Subcutaneous abdominal adipose tissue (tissue), 5 donors: Measurements from ENCODE around the gene DHCR7.

Source experiments
- H3K27ac ChIP-seq: one replicate; pipeline ENCODE4 v1.7.0; 2013; ENCODE audit warnings: low read depth, mild to moderate bottlenecking, inconsistent platforms, low read length, moderate library complexity
- H3K27me3 ChIP-seq, 5 donors: one replicate each; pipeline ENCODE4 v1.7.0; 2013; ENCODE audit warnings: low read length in 5 of 5, inconsistent platforms in 1 of 5; ENCODE audit not compliant: control insufficient read depth in 5 of 5, insufficient read depth in 4 of 5
- H3K36me3 ChIP-seq, 5 donors: one replicate each; pipeline ENCODE4 v1.7.0; 2013; ENCODE audit warnings: low read length in 5 of 5; ENCODE audit not compliant: control insufficient read depth in 5 of 5, insufficient read depth in 5 of 5
- H3K4me1 ChIP-seq, 5 donors: one replicate each; pipeline ENCODE4 v1.7.0; 2013; ENCODE audit warnings: low read length in 5 of 5, mild to moderate bottlenecking in 3 of 5, moderate library complexity in 1 of 5; ENCODE audit not compliant: control insufficient read depth in 5 of 5, insufficient read depth in 5 of 5
- H3K4me3 ChIP-seq, 5 donors: one replicate each; pipeline ENCODE4 v1.7.0; 2013; ENCODE audit warnings: low read length in 5 of 5, low read depth in 1 of 5
- H3K9ac ChIP-seq, 5 donors: one replicate each; pipeline ENCODE4 v1.7.0; 2013; ENCODE audit warnings: low read length in 5 of 5, mild to moderate bottlenecking in 4 of 5, moderate library complexity in 3 of 5
- H3K9me3 ChIP-seq, 5 donors: one replicate each; pipeline ENCODE4 v1.7.0; 2013; ENCODE audit warnings: low read length in 5 of 5; ENCODE audit not compliant: control insufficient read depth in 5 of 5
- donor health status: healthy.
- donor health status: healthy.
- donor health status: healthy.
- donor health status: healthy.
- donor health status: healthy.

Gene DHCR7

DNA sequence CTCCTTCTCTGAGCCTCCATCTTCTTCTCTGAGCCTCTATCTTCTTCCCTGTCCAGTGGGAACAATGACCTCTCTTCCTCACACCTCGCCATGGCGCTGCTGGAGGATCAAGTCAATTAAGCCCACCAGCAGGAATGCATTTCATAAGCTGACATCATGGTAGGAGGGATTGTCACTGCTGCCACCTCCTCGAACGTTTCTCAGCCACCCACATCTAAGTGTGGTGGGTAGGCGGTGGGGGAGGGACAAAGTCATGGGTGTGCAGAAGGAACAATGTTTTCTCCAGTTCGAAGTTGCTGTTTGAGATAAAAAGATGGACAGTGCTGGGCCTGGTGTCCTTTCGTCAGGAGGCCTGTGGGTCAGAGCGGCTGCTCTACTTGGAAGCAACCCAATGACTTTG lies 44.0 kb downstream of the DHCR7 start:
- H3K4me1 ChIP-seq, result no peaks in the 10 kb centered on the region
- H3K27ac ChIP-seq, result no peak overlapping the region
- no peak overlapping the region for H3K9ac ChIP-seq
- no peak overlapping the region for H3K4me3 ChIP-seq
- no peaks in the 10 kb centered on the region for H3K36me3 ChIP-seq
- peaks cover 0 to 9% (median 0%) of the 10 kb centered on the region in 5 donors for H3K27me3 ChIP-seq
- H3K9me3 ChIP-seq, result peaks cover 0 to 4% (median 0%) of the 10 kb centered on the region in 5 donors

DNA sequence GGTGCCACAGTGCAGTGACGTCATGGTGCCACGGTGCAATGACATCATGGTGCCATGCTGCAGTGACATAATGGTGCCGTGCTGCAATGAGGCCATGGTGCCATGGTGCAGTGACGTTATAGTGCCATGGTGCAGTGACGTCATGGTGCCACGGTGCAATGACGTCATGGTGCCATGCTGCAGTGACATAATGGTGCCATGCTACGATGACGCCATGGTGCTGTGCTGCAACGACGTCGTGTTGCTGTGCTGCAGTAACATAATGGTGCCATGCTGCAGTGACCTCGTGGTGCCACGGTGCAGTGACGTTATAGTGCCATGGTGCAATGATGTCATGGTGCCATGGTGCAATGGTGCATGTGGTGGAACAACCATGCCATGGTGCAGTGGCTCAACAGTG lies 45.3 kb downstream of the DHCR7 start:
- Histone ChIP-seq H3K4me1 (no peaks in the 10 kb centered on the region), H3K4me3 (no peak overlapping the region), H3K27ac (no peak overlapping the region), H3K9me3 (peaks cover 0 to 4% (median 0%) of the 10 kb centered on the region in 5 donors), H3K36me3 (no peaks in the 10 kb centered on the region), H3K9ac (no peak overlapping the region), H3K27me3 (peaks cover 0 to 9% (median 0%) of the 10 kb centered on the region in 5 donors)

DNA sequence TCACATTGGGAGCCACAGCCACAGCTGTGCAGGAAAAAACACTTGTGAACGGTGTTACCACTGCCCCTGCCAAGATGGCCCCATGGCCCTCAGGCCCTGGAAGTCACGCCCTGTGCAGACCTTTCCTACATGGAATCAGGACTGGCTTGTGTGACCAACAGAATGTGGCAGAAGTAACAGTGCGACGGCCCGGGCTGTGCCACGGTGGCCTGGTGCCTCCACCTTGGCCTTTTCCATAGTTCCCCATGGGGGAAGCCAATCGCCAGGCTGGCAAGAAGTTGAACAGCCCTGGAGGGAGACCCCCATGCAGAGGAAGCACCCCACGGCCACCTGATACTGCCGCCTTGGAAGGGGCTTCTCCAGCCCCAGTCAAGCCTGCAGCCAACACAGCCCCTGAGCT lies 48.0 kb downstream of the DHCR7 start:
- Histone ChIP-seq H3K4me1 (no peaks in the 10 kb centered on the region), H3K9me3 (peaks cover 0 to 4% (median 0%) of the 10 kb centered on the region in 5 donors), H3K36me3 (no peaks in the 10 kb centered on the region), H3K27ac (no peak overlapping the region), H3K4me3 (no peak overlapping the region), H3K27me3 (peaks cover 0 to 11% (median 9%) of the 10 kb centered on the region in 5 donors), H3K9ac (no peak overlapping the region)

DNA sequence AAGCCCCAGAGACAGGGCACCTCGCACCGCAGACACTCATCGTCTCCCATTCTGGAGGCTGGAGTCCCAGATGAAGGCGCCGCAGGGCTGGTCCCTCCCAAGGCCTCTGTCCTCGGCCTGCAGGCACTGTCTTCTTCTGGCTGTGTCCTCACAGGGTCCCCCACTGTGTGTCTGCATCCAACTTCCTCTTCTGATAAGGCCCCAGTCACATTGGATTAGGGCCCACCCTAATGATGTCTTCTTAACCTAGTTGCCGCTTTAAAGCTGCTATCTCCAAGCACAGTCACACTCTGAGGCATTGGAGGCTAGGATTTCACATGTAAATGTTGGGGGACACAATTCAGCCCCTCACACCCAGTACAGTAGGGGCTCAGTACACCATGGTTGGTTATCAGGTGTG lies 48.9 kb downstream of the DHCR7 start:
- H3K36me3 ChIP-seq, result no peaks in the 10 kb centered on the region
- H3K4me1 ChIP-seq, result no peaks in the 10 kb centered on the region
- H3K9ac ChIP-seq, result no peak overlapping the region
- no peak overlapping the region for H3K27ac ChIP-seq
- H3K9me3 ChIP-seq, result peaks cover 0 to 4% (median 0%) of the 10 kb centered on the region in 5 donors
- H3K27me3 ChIP-seq, result peaks cover 0 to 13% (median 9%) of the 10 kb centered on the region in 5 donors
- no peak overlapping the region for H3K4me3 ChIP-seq

DNA sequence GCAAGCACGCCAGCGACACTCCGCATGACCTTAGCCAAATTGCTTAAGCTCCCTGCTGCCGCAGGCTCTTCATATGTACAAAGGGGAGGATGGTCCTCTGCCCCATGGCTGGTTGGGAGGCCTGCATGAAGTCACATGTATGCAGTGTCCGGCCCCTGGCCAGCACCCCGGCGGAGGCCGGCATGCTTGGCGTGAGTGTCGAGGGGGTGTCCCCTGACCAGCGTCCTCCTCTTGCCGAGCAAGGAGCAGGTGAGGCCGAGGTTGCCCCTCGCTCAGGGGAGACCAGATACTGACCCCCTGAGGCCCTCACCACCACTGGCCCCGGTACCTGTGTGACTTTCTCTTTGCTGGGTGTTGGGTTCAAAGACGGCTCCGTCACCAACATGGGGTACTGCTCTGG lies 50.2 kb downstream of the DHCR7 start:
- H3K9me3 ChIP-seq, result peaks cover 0 to 3% (median 0%) of the 10 kb centered on the region in 5 donors
- no peak overlapping the region for H3K27ac ChIP-seq
- no peaks in the 10 kb centered on the region for H3K36me3 ChIP-seq
- no peak overlapping the region for H3K4me3 ChIP-seq
- H3K9ac ChIP-seq, result no peak overlapping the region
- peaks cover 0 to 16% (median 11%) of the 10 kb centered on the region in 5 donors for H3K27me3 ChIP-seq
- no peaks in the 10 kb centered on the region for H3K4me1 ChIP-seq

DNA sequence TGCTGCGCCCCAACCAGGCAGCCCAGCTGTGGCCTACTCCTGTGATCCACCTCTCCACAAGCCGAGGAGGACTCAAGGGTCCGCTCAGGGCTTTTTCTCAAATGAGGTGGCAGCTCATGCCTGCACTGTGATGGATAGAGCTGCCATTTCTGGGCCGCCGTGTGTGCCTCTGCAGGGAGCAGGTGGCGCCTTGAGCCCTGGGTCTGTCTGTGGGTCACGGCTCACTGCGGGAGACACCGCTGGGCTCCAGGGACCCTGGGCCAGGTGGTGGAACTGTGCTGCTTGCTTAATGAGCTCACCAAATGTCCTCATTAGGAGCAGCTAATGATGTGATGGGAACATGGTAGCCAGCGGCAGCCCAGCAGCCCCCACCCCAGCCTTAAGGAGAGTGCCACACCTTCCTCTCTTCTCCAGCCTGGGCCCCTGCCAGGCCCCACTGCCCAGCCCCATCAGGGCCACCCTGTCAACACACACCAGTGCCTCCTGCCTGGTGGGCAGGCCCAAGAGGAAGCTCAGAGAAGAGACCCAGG lies 50.8 kb downstream of the DHCR7 start:
- H3K9me3 ChIP-seq, result no peaks in the 10 kb centered on the region

DNA sequence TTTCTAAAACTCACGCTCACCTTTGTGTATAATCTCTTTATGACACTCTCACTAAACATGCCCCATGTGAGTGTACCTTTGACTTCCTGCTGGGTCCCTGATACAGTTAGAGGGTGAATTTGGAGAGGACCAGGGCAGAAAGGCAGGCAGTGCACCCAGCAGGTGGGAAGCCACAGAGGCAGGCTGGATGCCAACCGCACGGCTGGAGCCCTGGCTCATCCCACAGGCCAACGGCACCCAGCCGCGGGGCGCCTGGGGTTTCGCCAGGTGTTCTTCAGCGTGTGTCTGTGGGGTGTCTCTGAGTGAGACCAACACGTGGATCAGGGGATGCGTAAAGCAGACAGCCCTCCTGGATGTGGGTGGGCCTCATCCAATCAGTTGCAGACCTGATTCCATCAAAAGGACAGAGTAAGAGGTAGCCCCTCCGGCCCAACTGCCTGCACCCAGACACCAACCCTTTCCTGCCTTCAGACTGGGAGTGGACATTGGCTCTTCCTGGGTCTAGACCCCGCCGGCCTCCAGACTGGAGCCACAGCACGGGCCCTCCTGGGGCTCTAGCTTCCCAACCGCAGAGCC lies 51.6 kb downstream of the DHCR7 start:
- Histone ChIP-seq H3K36me3 (no peaks in the 10 kb centered on the region), H3K4me1 (no peaks in the 10 kb centered on the region), H3K9me3 (no peaks in the 10 kb centered on the region), H3K9ac (no peak overlapping the region), H3K4me3 (no peak overlapping the region), H3K27me3 (peaks cover 0 to 23% (median 19%) of the 10 kb centered on the region in 5 donors), H3K27ac (no peak overlapping the region)

More for the DNA sequence above, 50.8 kb downstream of the DHCR7 start:
- no peaks in the 10 kb centered on the region for H3K4me1 ChIP-seq
- H3K36me3 ChIP-seq, result no peaks in the 10 kb centered on the region
- H3K27me3 ChIP-seq, result peaks cover 0 to 18% (median 15%) of the 10 kb centered on the region in 5 donors
- no peak overlapping the region for H3K27ac ChIP-seq
- no peak overlapping the region for H3K9ac ChIP-seq
- H3K4me3 ChIP-seq, result no peak overlapping the region

DNA sequence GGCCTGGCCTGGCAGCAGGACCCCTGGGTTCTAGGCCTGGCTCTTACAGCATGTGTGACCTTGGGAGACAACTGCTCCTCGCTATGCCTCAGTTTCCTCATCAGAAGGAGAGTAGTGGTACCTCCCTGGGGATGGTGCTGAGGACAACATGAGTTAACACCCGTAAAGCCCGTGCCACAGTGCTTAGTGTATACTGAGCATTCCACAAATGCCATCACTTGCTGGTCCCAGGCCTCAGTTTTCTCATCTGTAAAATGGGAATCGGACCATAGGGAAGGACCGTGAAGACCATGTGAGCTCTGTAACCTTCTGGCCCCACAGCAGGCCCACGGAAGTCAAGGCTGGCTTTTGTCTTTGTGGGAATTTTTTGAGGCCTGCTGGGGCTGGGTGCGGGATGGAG lies 52.4 kb downstream of the DHCR7 start:
- H3K4me3 ChIP-seq, result no peak overlapping the region
- H3K9me3 ChIP-seq, result no peaks in the 10 kb centered on the region
- no peak overlapping the region for H3K9ac ChIP-seq
- H3K4me1 ChIP-seq, result no peaks in the 10 kb centered on the region
- H3K27ac ChIP-seq, result no peak overlapping the region
- peaks cover 0 to 23% (median 19%) of the 10 kb centered on the region in 5 donors for H3K27me3 ChIP-seq
- no peaks in the 10 kb centered on the region for H3K36me3 ChIP-seq

DNA sequence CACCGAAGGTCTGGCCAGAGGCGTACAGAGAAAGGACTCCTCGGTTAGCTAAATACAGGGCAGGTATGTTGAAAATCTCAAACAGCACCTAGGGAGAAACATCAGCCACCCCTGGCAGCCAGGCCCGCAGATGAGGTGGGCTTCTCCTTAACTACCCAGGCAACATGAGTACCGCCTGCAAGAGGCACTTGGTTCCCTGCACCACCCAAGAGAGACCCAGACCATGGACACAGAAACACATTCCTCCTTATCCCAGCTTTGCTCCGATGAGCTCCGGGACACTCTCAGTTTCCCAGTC lies 53.0 kb downstream of the DHCR7 start:
- Histone ChIP-seq H3K27ac (no peak overlapping the region), H3K9ac (no peak overlapping the region), H3K9me3 (no peaks in the 10 kb centered on the region), H3K27me3 (peaks cover 0 to 23% (median 21%) of the 10 kb centered on the region in 5 donors), H3K36me3 (no peaks in the 10 kb centered on the region), H3K4me1 (no peaks in the 10 kb centered on the region), H3K4me3 (no peak overlapping the region)

DNA sequence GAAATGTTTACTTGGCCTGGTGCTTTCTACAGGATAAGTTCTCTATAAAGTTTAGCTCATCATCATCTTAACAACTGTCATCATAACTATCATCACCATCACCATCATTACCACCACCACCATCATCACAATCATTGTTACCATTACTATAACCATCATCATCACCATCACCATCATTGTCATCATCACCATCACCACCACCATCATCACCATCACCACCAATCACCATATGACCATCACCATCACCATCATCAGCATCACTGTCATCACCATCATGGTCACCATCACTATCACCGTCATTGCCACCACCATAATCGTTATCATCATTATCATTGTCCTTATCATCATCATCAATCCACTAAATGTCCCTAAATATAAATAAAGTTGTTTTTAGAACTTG lies 54.9 kb downstream of the DHCR7 start:
- no peaks in the 10 kb centered on the region for H3K36me3 ChIP-seq
- H3K9me3 ChIP-seq, result no peaks in the 10 kb centered on the region
- no peak overlapping the region for H3K27ac ChIP-seq
- no peak overlapping the region for H3K4me3 ChIP-seq
- peaks cover 0 to 27% (median 26%) of the 10 kb centered on the region in 5 donors for H3K27me3 ChIP-seq
- H3K9ac ChIP-seq, result no peak overlapping the region
- H3K4me1 ChIP-seq, result no peaks in the 10 kb centered on the region
